ENCODE results near the gene MLKL. TPM values are rescaled to one million over a fixed set of nuclear protein-coding genes. Genes with fewer than 3 reads are reported as not detected.

Gene MLKL
- polyA plus RNA-seq, 3 donors = 33.6 to 136 (median 37.8) TPM

- peaks cover 16 to 17% of the 10 kb centered on the region in 2 donors for H3K36me3 ChIP-seq (replicated peaks in 1 of 2; ENCODE audit: control insufficient read depth in 1 of 2, insufficient read depth in 2 of 2, low read length in 2 of 2)
- peak overlapping the region; percentile 69 to 94 (median 92) for H3K4me3 ChIP-seq (replicated peaks in 1 of 3; ENCODE audit: low read depth in 2 of 3, low read length in 3 of 3)
- no peaks in the 10 kb centered on the region for H3K27me3 ChIP-seq (ENCODE audit: control insufficient read depth in 2 of 2, insufficient read depth in 2 of 2, low read length in 2 of 2)
- WGBS (ENCODE audit: insufficient coverage) = no CpG with 5 or more reads among the region's 4 CpGs
- H3K4me2 ChIP-seq (replicated peaks; ENCODE audit: extremely low read depth, low read length, poor library complexity, severe bottlenecking) = peak overlapping the region; percentile 95
- H4K20me1 ChIP-seq (ENCODE audit: insufficient read depth, low read length) = peaks cover 39% of the 10 kb centered on the region
- peak overlapping the region; percentile 79 to 99 (median 84) for H3K27ac Mint-ChIP-seq
- H3K79me2 ChIP-seq (ENCODE audit: insufficient read depth, low read length) = peaks cover 53% of the 10 kb centered on the region
- H3K27ac ChIP-seq (ENCODE audit: low read depth in 1 of 2, low read length in 2 of 2) = peak overlapping the region; percentile 94 to 96
- intact Hi-C loops (cut with micrococcal nuclease) = loop anchor here in 1 of 2 donors (2.0 to 10.0 kb wide), 4 partner anchors 33 to 285 kb away; partner anchors contain the start of genes GLG1, RFWD3 and WDR59
- H3K9ac ChIP-seq (ENCODE audit: insufficient read depth, low read length, poor library complexity, severe bottlenecking) = peak overlapping the region; percentile 81
- H3K36me3 Mint-ChIP-seq = peaks cover 17 to 27% of the 10 kb centered on the region in 2 donors
- peaks cover 69 to 74% of the 10 kb centered on the region in 2 donors for H3K4me1 ChIP-seq (ENCODE audit: control insufficient read depth in 1 of 2, insufficient read depth in 2 of 2, low read length in 2 of 2)
- peaks cover 66% of the 10 kb centered on the region for H3K4me1 Mint-ChIP-seq
- no peak overlapping the region for H2AFZ ChIP-seq (ENCODE audit: insufficient read depth, low read depth, low read length, poor library complexity, severe bottlenecking)
- no peaks in the 10 kb centered on the region for H3K9me3 ChIP-seq (replicated peaks in 1 of 2; ENCODE audit: control insufficient read depth in 1 of 2, insufficient read depth in 1 of 2, low read length in 2 of 2)
- peaks cover 0 to 1% (median 0%) of the 10 kb centered on the region in 7 donors for H3K9me3 Mint-ChIP-seq
- no peaks in the 10 kb centered on the region for H3K27me3 Mint-ChIP-seq (ENCODE audit: low read depth in 3 of 3)
- no peak for DNase-seq
- H3K4me3 Mint-ChIP-seq = peak overlapping the region; percentile 98 to 100
- no peak for TF ChIP-seq CTCF (IDR thresholded peaks at IDR 0.05)
Measured at GRCh38 chr16:74699666-74700065, 996 bp downstream of the MLKL start.

- no peak for TF ChIP-seq CTCF (IDR thresholded peaks at IDR 0.05)
- peaks cover 67% of the 10 kb centered on the region for H3K79me2 ChIP-seq (ENCODE audit: insufficient read depth, low read length)
- peaks cover 26 to 41% of the 10 kb centered on the region in 2 donors for H3K36me3 Mint-ChIP-seq
- H3K4me3 ChIP-seq (replicated peaks in 1 of 3; ENCODE audit: low read depth in 2 of 3, low read length in 3 of 3) = peak overlapping the region; percentile 69 to 94 (median 92)
- no peak overlapping the region for H2AFZ ChIP-seq (ENCODE audit: insufficient read depth, low read depth, low read length, poor library complexity, severe bottlenecking)
- peaks cover 63 to 71% of the 10 kb centered on the region in 2 donors for H3K4me1 ChIP-seq (ENCODE audit: control insufficient read depth in 1 of 2, insufficient read depth in 2 of 2, low read length in 2 of 2)
- peak overlapping the region; percentile 25 for H3K9ac ChIP-seq (ENCODE audit: insufficient read depth, low read length, poor library complexity, severe bottlenecking)
- H3K9me3 Mint-ChIP-seq = peaks cover 0 to 1% (median 0%) of the 10 kb centered on the region in 7 donors
- H3K4me3 Mint-ChIP-seq = peak overlapping the region; percentile 66 to 100
- intact Hi-C loops (cut with micrococcal nuclease) = loop anchor here in 1 of 2 donors (2.0 kb wide), 1 partner anchor 31 kb away; the partner anchor contains the start of gene RFWD3
- H4K20me1 ChIP-seq (ENCODE audit: insufficient read depth, low read length) = peaks cover 54% of the 10 kb centered on the region
- H3K27ac Mint-ChIP-seq = peak overlapping the region; percentile 82 to 96 (median 84)
- peaks cover 0 to 2% (median 0%) of the 10 kb centered on the region in 3 donors for H3K27me3 Mint-ChIP-seq (ENCODE audit: low read depth in 3 of 3)
- peaks cover 25 to 29% of the 10 kb centered on the region in 2 donors for H3K36me3 ChIP-seq (replicated peaks in 1 of 2; ENCODE audit: control insufficient read depth in 1 of 2, insufficient read depth in 2 of 2, low read length in 2 of 2)
- H3K4me2 ChIP-seq (replicated peaks; ENCODE audit: extremely low read depth, low read length, poor library complexity, severe bottlenecking) = peak overlapping the region; percentile 95
- peaks cover 65% of the 10 kb centered on the region for H3K4me1 Mint-ChIP-seq
- no peaks in the 10 kb centered on the region for H3K27me3 ChIP-seq (ENCODE audit: control insufficient read depth in 2 of 2, insufficient read depth in 2 of 2, low read length in 2 of 2)
- no CpG with 5 or more reads among the region's 4 CpGs for WGBS (ENCODE audit: insufficient coverage)
- H3K27ac ChIP-seq (ENCODE audit: low read depth in 1 of 2, low read length in 2 of 2) = peak overlapping the region in 1 of 2 donors; percentile 96
- H3K9me3 ChIP-seq (replicated peaks in 1 of 2; ENCODE audit: control insufficient read depth in 1 of 2, insufficient read depth in 1 of 2, low read length in 2 of 2) = no peaks in the 10 kb centered on the region
- peak in 2 of 3 donors; percentile 52 to 54 for DNase-seq
Measured at GRCh38 chr16:74698222-74698621, 2.4 kb downstream of the MLKL start.
